SK-N-SH treated with all-trans-retinoic acid at 6 μM for 48 hours (cell line): ENCODE data around the gene SLC9A7.
A peak's percentile ranks its signal among the peaks of the same experiment; 100 is the strongest.

Experiments used
- ATAC-seq: fragments of 200-7000 bp; cut with Tn5 transposase; 3 replicates; pipeline ENCODE4 v1.9.1; 2020; ENCODE audit warnings: mild to moderate bottlenecking, moderate library complexity
- BACH2 ChIP-seq: fragments of 250-450 bp; sonication (Bioruptor Pico); IDR thresholded peaks from 2 replicates; pipeline ENCODE4 v1.9.0; 2021; ENCODE audit warnings: mild to moderate bottlenecking, borderline replicate concordance
- CSDC2 ChIP-seq: fragments of 250-450 bp; sonication (Bioruptor Pico); IDR thresholded peaks from 2 replicates; pipeline ENCODE4 v1.5.0; 2020; ENCODE audit warnings: mild to moderate bottlenecking, moderate library complexity
- ESRRG ChIP-seq: fragments of 250-450 bp; sonication (Bioruptor Pico); IDR thresholded peaks from 2 replicates; pipeline ENCODE4 v1.6.1; 2021; ENCODE audit warnings: mild to moderate bottlenecking
- GLIS3 ChIP-seq: fragments of 250-450 bp; sonication (Bioruptor Pico); IDR thresholded peaks from 2 replicates; pipeline ENCODE4 v1.5.0; 2020; ENCODE audit warnings: mild to moderate bottlenecking, moderate library complexity
- ISL1 ChIP-seq: fragments of 250-450 bp; sonication (Bioruptor Pico); IDR thresholded peaks from 2 replicates; pipeline ENCODE4 v2.1.2; 2022; ENCODE audit warnings: mild to moderate bottlenecking, moderate library complexity
- OSR1 ChIP-seq: fragments of 250-450 bp; sonication (Bioruptor Pico); IDR thresholded peaks from 2 replicates; pipeline ENCODE4 v1.8.0; 2022; ENCODE audit warnings: moderate library complexity, mild to moderate bottlenecking, inconsistent platforms
- PATZ1 ChIP-seq: fragments of 250-450 bp; sonication (Bioruptor Pico); IDR thresholded peaks from 2 replicates; pipeline ENCODE4 v1.8.0; 2020; ENCODE audit warnings: mild to moderate bottlenecking, moderate library complexity, borderline replicate concordance
- POU6F1 ChIP-seq: fragments of 250-450 bp; sonication (Bioruptor Pico); IDR thresholded peaks from 2 replicates; pipeline ENCODE4 v1.8.0; 2021; ENCODE audit warnings: low read depth, mild to moderate bottlenecking, moderate library complexity, borderline replicate concordance
- PPARA ChIP-seq: fragments of 250-450 bp; sonication (Bioruptor Pico); IDR thresholded peaks from 2 replicates; pipeline ENCODE4 v1.5.0; 2020; ENCODE audit warnings: mild to moderate bottlenecking, borderline replicate concordance
- RARB ChIP-seq: fragments of 250-450 bp; sonication (Bioruptor Pico); IDR thresholded peaks from 2 replicates; pipeline ENCODE4 v1.8.0; 2021; ENCODE audit warnings: mild to moderate bottlenecking, moderate library complexity
- SNAI2 ChIP-seq: fragments of 250-450 bp; sonication (Bioruptor Pico); IDR thresholded peaks from 2 replicates; pipeline ENCODE4 v1.5.0; 2020; ENCODE audit warnings: mild to moderate bottlenecking, moderate library complexity
- TCF4 ChIP-seq: fragments of 250-450 bp; sonication (Bioruptor Pico); IDR thresholded peaks from 2 replicates; pipeline ENCODE4 v1.8.0; 2021; ENCODE audit warnings: mild to moderate bottlenecking, moderate library complexity, borderline replicate concordance
- TOX ChIP-seq: fragments of 250-450 bp; sonication (Bioruptor Pico); IDR thresholded peaks from 2 replicates; pipeline ENCODE4 v1.8.0; 2021; ENCODE audit warnings: mild to moderate bottlenecking, moderate library complexity, borderline replicate concordance
- TSHZ2 ChIP-seq: fragments of 250-450 bp; sonication (Bioruptor Pico); IDR thresholded peaks from 2 replicates; pipeline ENCODE4 v1.5.0; 2020; ENCODE audit warnings: mild to moderate bottlenecking, moderate library complexity
- ZC3H10 ChIP-seq: fragments of 250-450 bp; sonication (Bioruptor Pico); IDR thresholded peaks from 2 replicates; pipeline ENCODE4 v1.5.1; 2021; ENCODE audit warnings: mild to moderate bottlenecking, moderate library complexity
- ZFP3 ChIP-seq: fragments of 250-450 bp; sonication (Bioruptor Pico); IDR thresholded peaks from 2 replicates; pipeline ENCODE4 v1.5.0; 2020; ENCODE audit warnings: mild to moderate bottlenecking, moderate library complexity
- ZFP30 ChIP-seq: fragments of 450-650 bp; formaldehyde crosslinking; IDR thresholded peaks from 2 replicates; pipeline ENCODE4 v1.5.0; 2022; ENCODE audit warnings: mild to moderate bottlenecking, moderate library complexity
- ZNF565 ChIP-seq: fragments of 450-650 bp; formaldehyde crosslinking; conservative IDR thresholded peaks from 2 replicates; pipeline ENCODE4 v1.5.0; 2020; ENCODE audit warnings: low read depth, mild to moderate bottlenecking, moderate library complexity
- ZNF70 ChIP-seq: fragments of 450-650 bp; formaldehyde crosslinking; IDR thresholded peaks from 2 replicates; pipeline ENCODE4 v1.5.0; 2020; ENCODE audit warnings: mild to moderate bottlenecking, moderate library complexity
- ZNF8 ChIP-seq: fragments of 450-650 bp; formaldehyde crosslinking; IDR thresholded peaks from 2 replicates; pipeline ENCODE4 v1.5.0; 2020; ENCODE audit warnings: mild to moderate bottlenecking, moderate library complexity
- TF ChIP-seq, protein P1 (sequence below): fragments of 250-450 bp; sonication (Bioruptor Pico); IDR thresholded peaks from 2 replicates; pipeline ENCODE4 v1.5.1; 2020; ENCODE audit warnings: low read depth, mild to moderate bottlenecking, moderate library complexity
- TF ChIP-seq, protein P2 (sequence below): fragments of 250-450 bp; sonication (Bioruptor Pico); IDR thresholded peaks from 2 replicates; pipeline ENCODE4 v1.5.1; 2021; ENCODE audit warnings: mild to moderate bottlenecking, moderate library complexity

Gene SLC9A7

DNA sequence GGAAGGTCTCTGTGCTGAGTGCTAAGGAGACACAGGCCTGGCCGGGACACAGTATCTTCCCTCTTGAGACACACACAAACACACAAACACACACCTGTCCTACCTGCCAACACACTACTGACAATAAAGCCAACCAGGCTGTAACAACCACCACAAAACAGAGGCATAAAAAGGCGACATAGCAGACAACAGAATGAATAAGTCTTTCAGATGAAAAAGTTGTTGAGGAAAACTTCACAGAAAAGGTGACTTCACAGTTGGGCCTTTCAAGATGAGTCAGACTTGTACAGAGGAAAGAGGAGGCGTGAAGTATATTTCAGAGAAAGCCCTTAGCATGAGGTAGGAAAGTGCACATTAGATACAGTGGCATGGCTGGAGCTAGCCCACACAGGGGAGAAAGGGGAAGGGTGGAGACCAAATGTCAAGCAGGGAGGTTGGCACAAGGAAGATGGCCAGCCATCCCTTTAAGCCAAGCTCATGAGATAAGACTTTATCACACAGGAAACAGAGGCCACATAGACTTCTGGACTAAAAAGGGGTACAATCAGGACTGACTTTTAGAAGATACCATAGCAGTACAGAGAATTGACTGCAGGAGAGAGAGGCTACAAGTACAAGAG is 54.0 kb downstream of the SLC9A7 start:
- TF ChIP-seq ZFP3 (CRISPR knock-in tag) (no peak), BACH2 (CRISPR knock-in tag) (no peak), CSDC2 (CRISPR knock-in tag) (no peak), TSHZ2 (CRISPR knock-in tag) (no peak)
- TF ChIP-seq, protein P1, sequence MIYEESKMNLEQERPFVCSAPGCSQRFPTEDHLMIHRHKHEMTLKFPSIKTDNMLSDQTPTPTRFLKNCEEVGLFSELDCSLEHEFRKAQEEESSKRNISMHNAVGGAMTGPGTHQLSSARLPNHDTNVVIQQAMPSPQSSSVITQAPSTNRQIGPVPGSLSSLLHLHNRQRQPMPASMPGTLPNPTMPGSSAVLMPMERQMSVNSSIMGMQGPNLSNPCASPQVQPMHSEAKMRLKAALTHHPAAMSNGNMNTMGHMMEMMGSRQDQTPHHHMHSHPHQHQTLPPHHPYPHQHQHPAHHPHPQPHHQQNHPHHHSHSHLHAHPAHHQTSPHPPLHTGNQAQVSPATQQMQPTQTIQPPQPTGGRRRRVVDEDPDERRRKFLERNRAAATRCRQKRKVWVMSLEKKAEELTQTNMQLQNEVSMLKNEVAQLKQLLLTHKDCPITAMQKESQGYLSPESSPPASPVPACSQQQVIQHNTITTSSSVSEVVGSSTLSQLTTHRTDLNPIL (CRISPR knock-in tag) = no peak
- TF ChIP-seq, protein P2, sequence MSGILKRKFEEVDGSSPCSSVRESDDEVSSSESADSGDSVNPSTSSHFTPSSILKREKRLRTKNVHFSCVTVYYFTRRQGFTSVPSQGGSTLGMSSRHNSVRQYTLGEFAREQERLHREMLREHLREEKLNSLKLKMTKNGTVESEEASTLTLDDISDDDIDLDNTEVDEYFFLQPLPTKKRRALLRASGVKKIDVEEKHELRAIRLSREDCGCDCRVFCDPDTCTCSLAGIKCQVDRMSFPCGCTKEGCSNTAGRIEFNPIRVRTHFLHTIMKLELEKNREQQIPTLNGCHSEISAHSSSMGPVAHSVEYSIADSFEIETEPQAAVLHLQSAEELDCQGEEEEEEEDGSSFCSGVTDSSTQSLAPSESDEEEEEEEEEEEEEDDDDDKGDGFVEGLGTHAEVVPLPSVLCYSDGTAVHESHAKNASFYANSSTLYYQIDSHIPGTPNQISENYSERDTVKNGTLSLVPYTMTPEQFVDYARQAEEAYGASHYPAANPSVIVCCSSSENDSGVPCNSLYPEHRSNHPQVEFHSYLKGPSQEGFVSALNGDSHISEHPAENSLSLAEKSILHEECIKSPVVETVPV (CRISPR knock-in tag) = no peak
- ATAC-seq = peak; percentile 28; the same call in 1 of the 3 replicates

- no peak for TF ChIP-seq POU6F1 (CRISPR knock-in tag)
- TF ChIP-seq TSHZ2 (CRISPR knock-in tag) = no peak
- TF ChIP-seq ESRRG (CRISPR knock-in tag) = no peak
- no peak for TF ChIP-seq RARB
- no peak for TF ChIP-seq ISL1 (CRISPR knock-in tag)
- no peak for TF ChIP-seq OSR1
- no peak for TF ChIP-seq SNAI2 (CRISPR knock-in tag)
- ATAC-seq = no peak
Observed at GRCh38 chrX:46703980-46704379, 54.9 kb downstream of the SLC9A7 start.

- no peak for TF ChIP-seq PATZ1 (CRISPR knock-in tag)
- TF ChIP-seq ZNF8 (CRISPR knock-in tag) = no peak
- TF ChIP-seq ZNF565 (CRISPR knock-in tag) = no peak
- TF ChIP-seq CSDC2 (CRISPR knock-in tag) = no peak
- no peak for TF ChIP-seq PPARA (CRISPR knock-in tag)
- TF ChIP-seq SNAI2 (CRISPR knock-in tag) = no peak
- TF ChIP-seq, protein P1 (CRISPR knock-in tag) = no peak
- TF ChIP-seq ZFP30 (CRISPR knock-in tag) = no peak
- no peak for TF ChIP-seq ZNF70 (CRISPR knock-in tag)
- no peak for TF ChIP-seq BACH2 (CRISPR knock-in tag)
- TF ChIP-seq OSR1 = no peak
- no peak for TF ChIP-seq ZFP3 (CRISPR knock-in tag)
- no peak for TF ChIP-seq ISL1 (CRISPR knock-in tag)
- TF ChIP-seq TCF4 (CRISPR knock-in tag) = no peak
- TF ChIP-seq TOX (CRISPR knock-in tag) = no peak
- TF ChIP-seq ZC3H10 (CRISPR knock-in tag) = no peak
- no peak for TF ChIP-seq GLIS3
- TF ChIP-seq POU6F1 (CRISPR knock-in tag) = no peak
- no peak for ATAC-seq
Observed at GRCh38 chrX:46698691-46699090, 60.2 kb downstream of the SLC9A7 start.
